ENCODE measurements around the gene BTBD19.
"Not testable (repeated sequence)": the region's sequence is repeated elsewhere in the genome, so short reads cannot be mapped to it uniquely, and the experiment has no call there.

BTBD19 gene

DNA sequence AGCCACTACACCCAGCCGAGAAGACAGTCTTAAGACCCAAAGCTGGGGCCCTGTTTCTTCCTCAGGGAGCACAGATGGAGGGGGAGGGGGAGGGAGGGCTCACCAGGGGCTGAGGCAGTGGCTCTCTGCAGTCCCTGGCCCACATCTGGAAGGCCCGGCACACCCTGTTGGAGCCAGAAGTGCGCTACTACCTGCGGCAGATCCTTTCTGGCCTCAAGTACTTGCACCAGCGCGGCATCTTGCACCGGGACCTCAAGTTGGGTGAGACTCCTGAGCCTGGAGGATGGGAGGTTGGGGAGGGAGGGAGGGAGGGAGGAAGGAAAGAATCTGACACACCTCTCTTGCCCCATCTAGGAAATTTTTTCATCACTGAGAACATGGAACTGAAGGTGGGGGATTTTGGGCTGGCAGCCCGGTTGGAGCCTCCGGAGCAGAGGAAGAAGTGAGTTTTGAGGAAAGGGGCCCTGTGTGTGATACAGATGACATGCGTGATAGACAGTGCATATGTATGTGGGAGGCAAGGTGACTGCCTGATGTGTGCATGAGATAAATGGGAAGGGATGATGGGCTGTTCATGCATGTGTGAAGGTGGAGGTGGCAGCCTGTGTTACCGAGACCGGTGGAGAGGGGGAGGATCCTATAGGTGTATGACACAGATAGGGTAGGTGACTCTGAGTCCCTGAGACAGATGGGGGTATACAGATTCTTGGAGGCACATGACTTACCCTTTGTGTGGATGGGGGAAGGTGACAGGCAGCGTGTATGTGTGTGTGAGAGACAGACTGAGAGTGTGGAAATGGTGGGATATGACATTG, 6.6 kb upstream of the BTBD19 start:
- Mint-ChIP-seq H3K4me1 (peaks cover 64% of the 10 kb centered on the region), H3K27me3 (no peaks in the 10 kb centered on the region), H3K9me3 (no peaks in the 10 kb centered on the region), H3K27ac (peak overlapping the region; percentile 97), H3K4me3 (peak overlapping the region; percentile 81 to 86)
- DNase-seq (no peak), ATAC-seq (peak; percentile 10)

DNA sequence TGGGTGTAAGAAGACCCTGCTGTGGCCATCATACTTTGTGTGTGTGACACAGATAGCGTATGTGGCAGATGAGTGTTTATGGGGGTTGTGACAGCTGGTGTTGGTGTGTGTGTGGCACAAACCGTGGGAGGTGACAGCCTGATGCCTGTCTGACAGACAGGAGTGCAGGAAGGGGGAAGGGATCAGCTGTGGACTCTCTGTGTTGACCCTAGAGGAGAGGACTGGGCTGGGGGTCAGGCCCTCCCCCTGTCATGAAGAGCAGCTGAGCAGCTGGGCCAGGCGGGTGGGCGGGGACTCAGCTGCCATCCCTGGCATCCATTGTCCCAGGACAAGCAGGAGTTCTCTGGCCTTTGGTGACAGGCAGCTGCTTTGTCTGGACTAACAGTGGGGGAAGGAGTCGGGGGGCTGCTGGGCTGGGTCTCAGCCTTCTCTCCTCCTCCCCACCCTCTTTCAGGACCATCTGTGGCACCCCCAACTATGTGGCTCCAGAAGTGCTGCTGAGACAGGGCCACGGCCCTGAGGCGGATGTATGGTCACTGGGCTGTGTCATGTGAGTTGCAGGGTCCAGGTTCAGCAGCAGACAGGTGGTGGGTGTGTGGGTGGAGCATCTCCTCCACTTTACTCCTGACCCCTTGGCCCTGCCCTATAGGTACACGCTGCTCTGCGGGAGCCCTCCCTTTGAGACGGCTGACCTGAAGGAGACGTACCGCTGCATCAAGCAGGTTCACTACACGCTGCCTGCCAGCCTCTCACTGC, 5.8 kb upstream of the BTBD19 start:
- Mint-ChIP-seq H3K4me3 (peak overlapping the region; percentile 81 to 86), H3K9me3 (no peaks in the 10 kb centered on the region), H3K27me3 (no peaks in the 10 kb centered on the region), H3K27ac (peak overlapping the region; percentile 52 to 59), H3K4me1 (peaks cover 72% of the 10 kb centered on the region)
- ATAC-seq (no peak), DNase-seq (no peak)

DNA sequence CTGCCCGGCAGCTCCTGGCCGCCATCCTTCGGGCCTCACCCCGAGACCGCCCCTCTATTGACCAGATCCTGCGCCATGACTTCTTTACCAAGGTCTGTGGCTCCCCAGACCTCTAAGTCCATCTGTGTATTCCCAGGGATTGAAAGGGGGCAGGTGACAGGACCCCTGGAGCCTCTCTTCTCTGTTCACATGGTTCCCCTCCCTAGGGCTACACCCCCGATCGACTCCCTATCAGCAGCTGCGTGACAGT, 5.3 kb upstream of the BTBD19 start:
- H3K4me1 Mint-ChIP-seq: peaks cover 77% of the 10 kb centered on the region
- H3K4me3 Mint-ChIP-seq: peak overlapping the region; percentile 81 to 86
- no peaks in the 10 kb centered on the region for H3K9me3 Mint-ChIP-seq
- H3K27ac Mint-ChIP-seq: peak overlapping the region; percentile 21 to 44
- no peak for ATAC-seq
- H3K27me3 Mint-ChIP-seq: no peaks in the 10 kb centered on the region
- DNase-seq: no peak

DNA sequence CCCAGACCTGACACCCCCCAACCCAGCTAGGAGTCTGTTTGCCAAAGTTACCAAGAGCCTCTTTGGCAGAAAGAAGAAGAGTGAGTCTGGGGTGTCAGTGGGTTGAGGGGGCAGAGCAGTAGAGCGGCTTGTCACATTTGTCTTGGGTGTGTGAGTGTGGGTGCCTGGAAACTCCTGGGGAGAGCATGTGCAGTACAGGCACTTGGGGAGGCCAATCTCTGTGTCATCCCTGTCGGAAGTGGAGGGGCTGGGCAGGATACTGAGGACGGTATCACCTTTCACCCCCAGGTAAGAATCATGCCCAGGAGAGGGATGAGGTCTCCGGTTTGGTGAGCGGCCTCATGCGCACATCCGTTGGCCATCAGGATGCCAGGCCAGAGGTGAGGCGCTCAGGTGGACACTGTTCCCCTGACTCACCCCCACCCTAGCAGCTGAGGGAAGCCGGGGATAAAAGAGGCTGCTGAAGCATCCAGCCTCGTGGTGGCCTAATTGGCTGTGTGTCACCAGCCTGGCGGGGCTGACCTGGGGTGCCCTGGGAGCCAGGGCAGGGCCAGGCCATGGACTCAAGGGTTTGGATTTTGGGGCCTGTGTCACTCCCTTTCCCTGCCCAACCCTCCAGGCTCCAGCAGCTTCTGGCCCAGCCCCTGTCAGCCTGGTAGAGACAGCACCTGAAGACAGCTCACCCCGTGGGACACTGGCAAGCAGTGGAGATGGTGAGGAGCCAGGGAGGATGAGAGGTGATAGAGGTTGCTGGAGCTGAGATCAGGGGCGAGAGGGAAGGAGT, 4.8 kb upstream of the BTBD19 start:
- Mint-ChIP-seq H3K9me3 (no peaks in the 10 kb centered on the region), H3K27me3 (no peaks in the 10 kb centered on the region), H3K27ac (peak overlapping the region; percentile 0 to 21), H3K4me1 (peaks cover 79% of the 10 kb centered on the region), H3K4me3 (peak overlapping the region; percentile 81 to 86)
- no peak for DNase-seq
- ATAC-seq: no peak

DNA sequence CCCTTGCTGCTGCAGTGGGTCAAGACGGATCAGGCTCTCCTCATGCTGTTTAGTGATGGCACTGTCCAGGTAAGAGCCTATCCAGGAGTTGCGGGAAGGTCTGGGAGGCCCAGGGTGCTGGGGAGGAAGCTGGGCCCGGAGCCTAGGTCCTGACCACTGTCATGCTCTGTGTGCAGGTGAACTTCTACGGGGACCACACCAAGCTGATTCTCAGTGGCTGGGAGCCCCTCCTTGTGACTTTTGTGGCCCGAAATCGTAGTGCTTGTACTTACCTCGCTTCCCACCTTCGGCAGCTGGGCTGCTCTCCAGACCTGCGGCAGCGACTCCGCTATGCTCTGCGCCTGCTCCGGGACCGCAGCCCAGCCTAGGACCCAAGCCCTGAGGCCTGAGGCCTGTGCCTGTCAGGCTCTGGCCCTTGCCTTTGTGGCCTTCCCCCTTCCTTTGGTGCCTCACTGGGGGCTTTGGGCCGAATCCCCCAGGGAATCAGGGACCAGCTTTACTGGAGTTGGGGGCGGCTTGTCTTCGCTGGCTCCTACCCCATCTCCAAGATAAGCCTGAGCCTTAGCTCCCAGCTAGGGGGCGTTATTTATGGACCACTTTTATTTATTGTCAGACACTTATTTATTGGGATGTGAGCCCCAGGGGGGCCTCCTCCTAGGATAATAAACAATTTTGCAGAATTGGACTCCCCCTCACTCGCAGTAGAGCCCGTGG, 2.9 kb upstream of the BTBD19 start:
- H3K27me3 Mint-ChIP-seq: no peaks in the 10 kb centered on the region
- H3K4me1 Mint-ChIP-seq: peaks cover 83% of the 10 kb centered on the region
- H3K4me3 Mint-ChIP-seq: peak overlapping the region; percentile 0 to 55
- no peaks in the 10 kb centered on the region for H3K9me3 Mint-ChIP-seq
- ATAC-seq: no peak
- DNase-seq: no peak
- peak overlapping the region in 1 of 2 donors; percentile 73 for H3K27ac Mint-ChIP-seq

DNA sequence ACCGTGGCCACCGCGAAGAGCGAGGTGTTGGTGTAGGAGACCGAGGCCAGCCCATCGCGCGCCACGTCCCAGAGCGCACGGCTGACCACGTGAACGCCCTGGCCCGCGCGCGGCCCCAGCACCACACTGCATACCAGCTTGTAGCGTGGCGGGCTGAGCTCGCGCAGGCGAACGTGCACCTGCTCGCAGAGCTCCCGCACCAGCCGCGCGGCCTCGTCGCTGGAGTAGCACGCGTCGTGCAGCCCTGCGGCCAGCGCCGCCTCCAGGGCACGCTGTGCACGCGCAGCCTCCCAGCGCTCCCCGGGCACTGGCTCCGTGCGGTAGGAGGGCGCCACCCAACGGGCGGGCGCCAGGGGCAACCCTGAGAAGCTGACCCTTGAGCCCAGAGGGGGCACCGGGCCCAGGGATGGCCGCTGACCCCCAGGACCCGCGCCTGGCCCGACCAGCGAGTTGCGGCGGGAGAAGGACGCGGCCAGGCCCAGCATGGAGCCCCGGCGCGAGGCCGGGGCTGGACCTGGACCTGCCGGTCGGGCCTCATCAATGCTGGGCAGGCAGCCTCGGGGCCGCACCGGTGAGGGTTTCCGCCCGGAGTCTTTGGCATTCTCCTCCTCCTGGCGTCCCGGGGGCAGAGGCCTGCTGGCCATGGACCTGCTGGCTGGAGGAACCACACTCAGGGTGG, 2.2 kb upstream of the BTBD19 start:
- ATAC-seq (no peak), DNase-seq (no peak)
- H3K27ac Mint-ChIP-seq: peak overlapping the region in 1 of 2 donors; percentile 99
- no peaks in the 10 kb centered on the region for H3K9me3 Mint-ChIP-seq
- H3K4me3 Mint-ChIP-seq: peak overlapping the region in 1 of 2 donors; percentile 55
- H3K4me1 Mint-ChIP-seq: peaks cover 90% of the 10 kb centered on the region
- H3K27me3 Mint-ChIP-seq: no peaks in the 10 kb centered on the region

DNA sequence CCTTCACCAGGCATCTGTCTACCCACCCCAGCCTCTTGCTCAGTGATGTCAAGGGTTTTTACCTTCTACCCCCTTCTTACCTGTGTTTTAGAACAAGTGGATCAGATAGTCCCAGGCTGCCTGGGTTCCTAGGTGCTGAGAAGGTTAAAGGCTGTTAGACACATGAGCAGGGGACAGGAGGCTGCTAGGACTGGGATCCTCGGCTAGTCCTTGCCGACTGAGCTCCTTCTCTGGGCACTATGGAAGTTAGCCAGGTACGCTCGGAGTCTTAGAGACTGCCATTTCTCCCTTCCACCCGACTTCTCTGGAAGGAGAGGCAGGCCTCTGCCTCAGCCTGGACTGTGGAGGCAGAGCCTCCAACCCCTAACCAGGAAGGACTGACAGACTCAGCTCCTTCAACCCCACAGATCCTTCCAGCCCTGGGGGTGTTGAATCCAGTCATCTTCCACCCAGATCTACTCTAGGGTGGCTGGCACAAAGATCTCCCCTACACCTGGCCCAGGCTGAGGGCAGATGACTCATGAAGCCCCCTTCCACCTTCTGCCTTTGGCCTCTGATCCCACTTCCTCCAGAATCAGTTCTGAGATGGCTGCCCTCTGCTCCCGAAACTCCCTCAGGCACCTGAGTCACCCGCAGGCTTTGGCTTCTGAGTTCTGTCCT, 1.5 kb upstream of the BTBD19 start, which contains the start of gene DYNLT4:
Gene DYNLT4, minus strand, starts transcription at position 648 of the 660 bp plus-strand sequence. CDS start 683 bp downstream, outside the sequence.
- ATAC-seq: peak; percentile 3
- no peaks in the 10 kb centered on the region for H3K9me3 Mint-ChIP-seq

DNA sequence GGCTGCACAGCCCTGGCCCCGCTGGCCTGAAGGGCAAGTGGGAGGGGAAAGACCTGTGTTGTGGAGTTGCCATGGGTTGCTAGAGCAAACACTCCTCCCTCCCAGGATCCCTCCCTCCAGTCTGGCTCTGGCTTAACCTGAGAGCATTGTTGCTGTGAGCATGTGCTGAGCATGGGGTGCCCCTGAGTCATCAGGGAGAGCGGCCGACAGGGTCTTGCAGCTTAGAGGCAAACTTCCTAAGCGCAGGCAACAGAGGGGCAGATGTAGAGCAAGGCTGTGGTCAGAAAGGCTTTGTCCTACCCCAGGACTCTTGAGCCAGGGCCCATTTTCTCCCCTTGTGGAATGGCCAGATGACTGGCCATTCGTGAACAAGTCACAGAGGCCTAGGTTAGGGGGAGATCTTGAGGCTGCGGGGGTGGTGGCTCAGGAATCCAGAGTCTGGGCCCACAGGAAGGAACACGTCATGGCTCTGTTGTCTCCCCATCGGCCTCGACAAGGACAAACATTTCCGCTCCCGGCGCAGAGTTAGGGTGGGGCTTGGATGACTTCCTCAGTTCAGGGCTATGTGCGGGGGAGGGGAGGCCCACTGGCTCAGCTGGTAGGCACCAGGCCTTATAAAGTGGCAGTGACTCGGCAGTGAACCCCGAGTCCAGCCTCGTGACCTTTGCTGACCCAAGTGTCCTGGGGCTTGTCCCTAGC, 810 bp upstream of the BTBD19 start:
- Mint-ChIP-seq H3K4me1 (peaks cover 94% of the 10 kb centered on the region), H3K4me3 (peak overlapping the region; percentile 51 to 88), H3K27me3 (no peaks in the 10 kb centered on the region), H3K27ac (peak overlapping the region; percentile 98 to 99), H3K9me3 (no peaks in the 10 kb centered on the region)
- ATAC-seq (peak; percentile 70), DNase-seq (peak; percentile 81 to 93)

More for the DNA sequence above, 1.5 kb upstream of the BTBD19 start, which contains the start of gene DYNLT4:
- DNase-seq: no peak
- H3K4me3 Mint-ChIP-seq: peak within 1 kb of the TSS; percentile 51 to 88
- H3K27ac Mint-ChIP-seq: peak within 1 kb of the TSS; percentile 98 to 99
- no peaks in the 10 kb centered on the region for H3K27me3 Mint-ChIP-seq
- peaks cover 94% of the 10 kb centered on the region for H3K4me1 Mint-ChIP-seq

DNA sequence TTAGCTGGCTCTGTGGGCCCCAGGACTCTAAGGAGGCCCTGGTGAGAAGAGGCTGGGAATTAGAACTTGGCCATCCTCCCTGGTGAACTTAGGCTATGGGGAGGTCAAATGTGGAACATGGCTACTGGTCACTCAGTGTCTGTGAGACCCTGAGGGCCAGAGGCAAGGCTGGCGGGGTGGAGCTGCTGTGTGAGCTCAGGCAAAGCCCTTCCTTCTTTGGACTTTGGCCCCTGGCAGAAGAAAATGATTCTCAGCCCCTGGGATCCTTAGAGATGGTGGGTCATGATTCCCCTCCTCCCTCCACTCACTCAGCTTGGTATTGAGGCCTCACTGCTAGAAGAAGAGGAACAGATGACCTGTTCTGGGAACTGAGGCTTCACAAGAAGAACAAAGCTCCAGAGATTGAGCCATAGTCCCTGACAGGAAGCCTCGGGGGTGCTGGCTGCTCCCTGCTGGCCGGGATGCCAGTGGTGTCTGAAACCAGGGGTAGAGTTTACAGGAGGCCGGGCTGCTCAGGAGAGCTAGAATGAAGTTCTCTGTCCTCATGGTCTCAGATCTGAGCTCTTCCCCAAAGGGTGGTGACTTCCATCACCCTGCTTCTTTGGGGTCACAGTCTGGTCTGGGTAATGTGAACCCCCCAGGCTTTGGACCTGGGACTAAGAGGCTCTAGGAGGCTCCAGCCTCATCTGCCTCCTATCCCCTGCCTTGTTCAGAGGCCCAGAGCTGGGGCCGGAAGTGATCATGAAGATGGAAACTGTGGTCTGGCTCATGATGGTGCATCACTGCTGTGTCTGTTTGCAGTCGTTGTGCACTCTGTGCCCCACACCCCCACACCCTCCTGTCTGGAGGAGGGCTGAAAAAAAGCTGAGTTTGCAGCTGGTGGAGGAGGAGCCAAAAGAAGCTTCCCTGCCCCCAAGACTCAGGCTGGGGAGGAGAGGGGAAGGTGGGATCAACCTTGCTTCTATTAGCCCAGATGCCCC, 905 bp downstream of the BTBD19 start:
- Mint-ChIP-seq H3K27me3 (no peaks in the 10 kb centered on the region), H3K4me3 (peak overlapping the region; percentile 51 to 88)
- DNase-seq: peak; percentile 82 to 92

DNA sequence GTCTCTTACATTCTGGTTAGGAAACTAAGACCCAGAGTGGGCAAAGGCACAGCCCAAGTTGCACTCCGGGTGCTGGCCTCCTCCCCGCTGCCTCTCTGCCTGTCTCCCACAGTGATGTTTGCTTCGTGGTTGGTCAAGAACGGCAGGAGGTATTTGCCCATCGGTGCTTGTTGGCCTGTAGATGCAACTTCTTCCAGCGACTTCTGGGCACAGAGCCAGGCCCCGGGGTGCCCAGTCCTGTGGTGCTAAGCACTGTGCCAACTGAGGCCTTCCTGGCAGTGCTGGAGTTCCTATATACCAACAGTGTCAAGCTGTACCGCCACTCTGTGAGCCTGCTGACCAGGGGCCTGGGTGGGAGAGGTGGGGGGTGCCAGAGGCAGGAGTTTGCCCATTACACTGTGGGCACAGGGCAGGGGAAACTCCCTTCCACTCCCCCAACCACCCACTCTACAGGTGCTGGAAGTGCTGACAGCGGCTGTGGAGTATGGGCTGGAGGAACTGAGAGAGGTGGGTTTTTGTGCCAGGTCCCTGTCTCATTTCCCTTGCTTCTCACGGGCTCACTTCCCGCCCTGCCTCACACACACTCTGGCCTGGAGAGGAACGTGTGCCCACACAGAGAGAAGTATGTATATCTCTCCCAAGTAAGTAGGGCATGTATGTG, 1.9 kb downstream of the BTBD19 start:
- H3K27ac Mint-ChIP-seq: peak overlapping the region in 1 of 2 donors; percentile 98
- no peak for ATAC-seq
- no peaks in the 10 kb centered on the region for H3K27me3 Mint-ChIP-seq
- H3K4me3 Mint-ChIP-seq: peak overlapping the region; percentile 51 to 88
- H3K4me1 Mint-ChIP-seq: peaks cover 94% of the 10 kb centered on the region
- H3K9me3 Mint-ChIP-seq: no peaks in the 10 kb centered on the region
- DNase-seq: no peak

More for the DNA sequence above, 905 bp downstream of the BTBD19 start:
- H3K27ac Mint-ChIP-seq: peak overlapping the region; percentile 98 to 99
- peaks cover 94% of the 10 kb centered on the region for H3K4me1 Mint-ChIP-seq
- ATAC-seq: peak; percentile 76
- H3K9me3 Mint-ChIP-seq: no peaks in the 10 kb centered on the region

DNA sequence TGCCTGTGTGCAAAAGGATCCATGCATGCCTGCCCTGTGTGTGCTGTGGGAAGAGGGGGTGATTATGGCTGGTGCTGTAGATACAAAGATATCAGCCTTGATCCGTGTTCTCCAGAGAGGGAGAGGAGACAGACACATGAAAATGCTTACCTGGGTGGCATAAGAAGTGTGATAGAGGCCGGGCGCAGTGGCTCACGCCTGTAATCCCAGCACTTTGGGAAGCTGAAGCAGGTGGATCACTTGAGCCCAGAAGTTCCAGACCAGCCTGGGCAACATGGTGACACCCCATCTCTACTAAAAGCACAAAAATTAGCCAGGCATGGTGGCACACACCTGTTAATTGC, 2.4 kb downstream of the BTBD19 start:
- Mint-ChIP-seq H3K4me3 (peak overlapping the region; percentile 51 to 88), H3K27ac (peak overlapping the region in 1 of 2 donors; percentile 8), H3K4me1 (peaks cover 94% of the 10 kb centered on the region)
- H3K9me3 Mint-ChIP-seq, H3K27me3 Mint-ChIP-seq, ATAC-seq, DNase-seq: not testable (repeated sequence)

DNA sequence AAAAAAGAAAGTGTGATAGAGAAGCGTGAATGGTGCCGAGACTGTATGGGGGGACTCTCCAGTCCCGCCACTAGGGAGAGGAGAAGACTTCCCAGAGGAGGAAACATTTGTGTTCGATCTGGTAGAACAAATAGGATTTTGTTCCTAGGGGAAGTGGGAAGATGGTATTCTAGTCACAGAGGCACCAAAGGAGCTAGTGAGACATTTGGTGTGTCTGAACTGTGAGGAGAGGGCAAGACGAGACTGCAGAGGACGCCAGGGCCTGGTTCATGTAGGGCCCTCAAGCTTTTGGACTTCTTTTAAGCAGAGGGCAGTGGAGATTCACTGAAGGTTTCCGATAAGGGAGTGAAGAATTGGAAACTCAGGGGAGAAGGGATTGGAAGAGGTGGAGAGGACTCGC, 2.9 kb downstream of the BTBD19 start:
- ATAC-seq: no peak
- no peaks in the 10 kb centered on the region for H3K27me3 Mint-ChIP-seq
- H3K27ac Mint-ChIP-seq: peak overlapping the region; percentile 55 to 57
- no peak for DNase-seq
- H3K9me3 Mint-ChIP-seq: no peaks in the 10 kb centered on the region
- H3K4me3 Mint-ChIP-seq: peak overlapping the region; percentile 51 to 88
- peaks cover 93% of the 10 kb centered on the region for H3K4me1 Mint-ChIP-seq
